Stromal cell of bone marrow (primary cell): Measurements from ENCODE around the gene PCDHGC5.

Experiments used
- DNase-seq: peaks from one replicate; pipeline ENCODE4 v3.0.0-alpha.2; 2012; ENCODE audit warnings: low read depth

PCDHGC5 gene

GRCh38 chr5:141491323-141492167 lies 2.7 kb downstream of the PCDHGC5 start:
- DNase-seq = no peak

GRCh38 chr5:141492168-141492885 lies 3.4 kb downstream of the PCDHGC5 start:
- DNase-seq = no peak

- no peak for DNase-seq
Measured at GRCh38 chr5:141493500-141494422, 4.9 kb downstream of the PCDHGC5 start.

- no peak for DNase-seq
Measured at GRCh38 chr5:141494761-141495452, 6.0 kb downstream of the PCDHGC5 start.

- no peak for DNase-seq
Measured at GRCh38 chr5:141495453-141495811, 6.6 kb downstream of the PCDHGC5 start.

- DNase-seq = no peak
Measured at GRCh38 chr5:141496038-141496437, 7.2 kb downstream of the PCDHGC5 start.

- no peak for DNase-seq
Measured at GRCh38 chr5:141501761-141502160, 12.9 kb downstream of the PCDHGC5 start.

- DNase-seq = no peak
Measured at GRCh38 chr5:141503681-141504080, 14.8 kb downstream of the PCDHGC5 start.

GRCh38 chr5:141504216-141504615 lies 15.3 kb downstream of the PCDHGC5 start:
- DNase-seq = no peak

- no peak for DNase-seq
Measured at GRCh38 chr5:141506381-141507155, 17.7 kb downstream of the PCDHGC5 start.

- DNase-seq = peak; percentile 89
Measured at GRCh38 chr5:141507387-141508091, 18.7 kb downstream of the PCDHGC5 start.

- DNase-seq = no peak
Measured at GRCh38 chr5:141508440-141508797, 19.5 kb downstream of the PCDHGC5 start.

GRCh38 chr5:141508798-141509611 lies 20.1 kb downstream of the PCDHGC5 start:
- DNase-seq = peak; percentile 97

- no peak for DNase-seq
Measured at GRCh38 chr5:141510160-141510559, 21.3 kb downstream of the PCDHGC5 start.

GRCh38 chr5:141510850-141511601 lies 22.1 kb downstream of the PCDHGC5 start:
- DNase-seq = no peak

GRCh38 chr5:141511771-141512325 lies 23.0 kb downstream of the PCDHGC5 start:
- DNase-seq = no peak

GRCh38 chr5:141512390-141512910 lies 23.6 kb downstream of the PCDHGC5 start:
- peak; percentile 49 for DNase-seq
